K562 (cell line): ENCODE results near the gene BAD. TPM values are rescaled to one million over a fixed set of nuclear protein-coding genes. Genes with fewer than 3 reads are reported as not detected.
A peak's percentile ranks its signal among the peaks of the same experiment; 100 is the strongest.

Source experiments
- ATF1 ChIP-seq, 2 experiments: fragments of 450-650 bp in 1 of 2; IDR thresholded peaks; 2 replicates each; pipeline ENCODE4 v1.6.1; 2016; ENCODE audit warnings: missing compliant biosample characterization in 1 of 2, missing genetic modification characterization in 1 of 2
- ELF1 ChIP-seq: fragments of 200-800 bp; sonication (Bioruptor generic); IDR thresholded peaks from 2 replicates; pipeline ENCODE4 v1.6.1; 2016; ENCODE audit warnings: missing genetic modification characterization, missing compliant biosample characterization
- ELF4 ChIP-seq: fragments of 450-650 bp; formaldehyde crosslinking; IDR thresholded peaks from 2 replicates; pipeline ENCODE4 v1.4.0; 2022; ENCODE audit warnings: missing genetic modification characterization
- FOXJ3 ChIP-seq: sonication (generic); formaldehyde crosslinking; IDR thresholded peaks from 2 replicates; pipeline ENCODE4 v1.4.0; 2020; ENCODE audit warnings: mild to moderate bottlenecking, missing genetic modification reagents
- FOXP4 ChIP-seq: sonication (generic); formaldehyde crosslinking; IDR thresholded peaks from 2 replicates; pipeline ENCODE4 v1.8.0; 2022; ENCODE audit warnings: mild to moderate bottlenecking, missing genetic modification reagents, borderline replicate concordance
- HDAC2 ChIP-seq: fragments of 450-650 bp; IDR thresholded peaks from 2 replicates; pipeline ENCODE4 v1.6.1; 2016; ENCODE audit warnings: mild to moderate bottlenecking
- HINFP ChIP-seq: fragments of 450-650 bp; conservative IDR thresholded peaks from 2 replicates; pipeline ENCODE4 v1.6.1; 2016; ENCODE audit warnings: missing genetic modification characterization, low read depth, mild to moderate bottlenecking, control low read depth, missing compliant biosample characterization
- NELFE ChIP-seq: IDR thresholded peaks from 2 replicates; pipeline ENCODE4 v1.6.1; 2011; ENCODE audit warnings: mild to moderate bottlenecking; ENCODE audit not compliant: insufficient read depth, insufficient read length
- NR4A1 ChIP-seq, 2 experiments: fragments of 250-450 bp in 1 of 2; fragments of 450-650 bp in 1 of 2; sonication (Bioruptor Pico) in 1 of 2; IDR thresholded peaks; 2 replicates each; pipeline versions ENCODE4 v1.4.0 to v1.6.1; 2016 to 2020; ENCODE audit warnings: mild to moderate bottlenecking in 2 of 2, missing compliant biosample characterization in 1 of 2, missing genetic modification characterization in 1 of 2, moderate library complexity in 1 of 2
- PHTF2 ChIP-seq: fragments of 250-450 bp; sonication (Bioruptor Pico); IDR thresholded peaks from 2 replicates; pipeline ENCODE4 v1.5.0; 2021; ENCODE audit warnings: mild to moderate bottlenecking
- PPARD ChIP-seq: fragments of 250-450 bp; sonication (Bioruptor Pico); IDR thresholded peaks from 2 replicates; pipeline ENCODE4 v1.8.0; 2022; ENCODE audit warnings: inconsistent platforms, mild to moderate bottlenecking, moderate library complexity
- SLC30A9 ChIP-seq: fragments of 250-450 bp; sonication (Bioruptor Pico); IDR thresholded peaks from 2 replicates; pipeline ENCODE4 v1.8.0; 2022; ENCODE audit warnings: mild to moderate bottlenecking, moderate library complexity
- SMARCB1 ChIP-seq: IDR thresholded peaks from 2 replicates; pipeline ENCODE4 v1.6.1; 2011; ENCODE audit warnings: improper control_type of control experiment, low read depth; ENCODE audit not compliant: insufficient read length
- SREBF1 ChIP-seq: fragments of 150-350 bp; IDR thresholded peaks from 2 replicates; pipeline ENCODE4 v1.6.1; 2014; ENCODE audit warnings: antibody characterized with exemption, low read depth, low read length, borderline replicate concordance
- TCFL5 ChIP-seq: fragments of 250-450 bp; sonication (Bioruptor Pico); conservative IDR thresholded peaks from 2 replicates; pipeline ENCODE4 v1.6.1; 2021; ENCODE audit warnings: mild to moderate bottlenecking, moderate library complexity, matching md5 sums
- THRAP3 ChIP-seq: fragments of 450-650 bp; IDR thresholded peaks from 2 replicates; pipeline ENCODE4 v1.6.1; 2016; ENCODE audit warnings: mild to moderate bottlenecking, inconsistent platforms, borderline replicate concordance
- ZNF609 ChIP-seq: sonication (generic); formaldehyde crosslinking; IDR thresholded peaks from 2 replicates; pipeline ENCODE4 v1.8.1; 2023; ENCODE audit warnings: missing genetic modification reagents, mild to moderate bottlenecking, borderline replicate concordance
- polyA plus RNA-seq, 8 experiments: library from polyadenylated mRNA; depleted of rRNA in 4 of 8; stranded (reverse) in 5 of 8; unstranded in 3 of 8; fragments of >200 nt; fragmentation: Nextera tagmentation in 2 of 8; fragmentation: Illumina TruSeq in 1 of 8; extraction: Ambion mirVana in 2 of 8; extraction: Trizol in 1 of 8; gene quantifications; 2 replicates each; pipeline versions ENCODE4 v1.2.1 to v1.2.3, GENCODE V29; 2011 to 2014; ENCODE audit warnings: inconsistent platforms in 1 of 8, missing spikeins in 1 of 8
- total RNA-seq, 7 experiments: library from RNA; depleted of rRNA in 6 of 7; stranded (reverse); fragments of >200 nt in 6 of 7; fragmentation: Illumina TruSeq in 2 of 7; extraction: Trizol in 2 of 7; gene quantifications; 2 replicates each; pipeline versions ENCODE4 v1.2.1 to v1.2.3, GENCODE V29; 2011 to 2021; ENCODE audit warnings: low replicate concordance in 1 of 7

Gene BAD
- total and polyA plus RNA-seq, 9 of the 15 experiments (the other 6 are each of a cell fraction or from before 2014, with no cell fraction given) = 0.61 to 45.6 (median 11.8) TPM

- TF ChIP-seq NR4A1 (CRISPR knock-in tag; IDR thresholded peaks at IDR 0.05) = no peak
- TF ChIP-seq NR4A1 (tag; IDR thresholded peaks at IDR 0.05) = peak; percentile 79; the same call in 1 of the 2 replicates
- TF ChIP-seq NELFE = no peak
- TF ChIP-seq SREBF1 = no peak
- TF ChIP-seq TCFL5 (CRISPR knock-in tag) = no peak
- TF ChIP-seq FOXP4 = no peak
- no peak for TF ChIP-seq SMARCB1
- peak; percentile 96 for TF ChIP-seq ELF4 (CRISPR knock-in tag)
- TF ChIP-seq FOXJ3 (CRISPR knock-in tag) = no peak
- TF ChIP-seq THRAP3 = peak; percentile 90
- TF ChIP-seq ELF1 = no peak
- 0 out of 2 replicates have a peak, but pooled peaks have one; percentile 20 for TF ChIP-seq HINFP (tag)
- no peak for TF ChIP-seq PHTF2 (CRISPR knock-in tag)
- no peak for TF ChIP-seq PPARD (CRISPR knock-in tag)
- TF ChIP-seq ZNF609 = no peak
- TF ChIP-seq HDAC2 = peak; percentile 87
- no peak for TF ChIP-seq ATF1 (CRISPR knock-in tag; IDR thresholded peaks at IDR 0.05)
- peak; percentile 46 for TF ChIP-seq ATF1 (tag; IDR thresholded peaks at IDR 0.05)
- no peak for TF ChIP-seq SLC30A9 (CRISPR knock-in tag)
These were observed 47.3 kb upstream of the BAD start (continued) for GRCh38 chr11:64331569-64332371.
